Measurements from ENCODE around the gene NDUFS5.

Gene NDUFS5

DNA sequence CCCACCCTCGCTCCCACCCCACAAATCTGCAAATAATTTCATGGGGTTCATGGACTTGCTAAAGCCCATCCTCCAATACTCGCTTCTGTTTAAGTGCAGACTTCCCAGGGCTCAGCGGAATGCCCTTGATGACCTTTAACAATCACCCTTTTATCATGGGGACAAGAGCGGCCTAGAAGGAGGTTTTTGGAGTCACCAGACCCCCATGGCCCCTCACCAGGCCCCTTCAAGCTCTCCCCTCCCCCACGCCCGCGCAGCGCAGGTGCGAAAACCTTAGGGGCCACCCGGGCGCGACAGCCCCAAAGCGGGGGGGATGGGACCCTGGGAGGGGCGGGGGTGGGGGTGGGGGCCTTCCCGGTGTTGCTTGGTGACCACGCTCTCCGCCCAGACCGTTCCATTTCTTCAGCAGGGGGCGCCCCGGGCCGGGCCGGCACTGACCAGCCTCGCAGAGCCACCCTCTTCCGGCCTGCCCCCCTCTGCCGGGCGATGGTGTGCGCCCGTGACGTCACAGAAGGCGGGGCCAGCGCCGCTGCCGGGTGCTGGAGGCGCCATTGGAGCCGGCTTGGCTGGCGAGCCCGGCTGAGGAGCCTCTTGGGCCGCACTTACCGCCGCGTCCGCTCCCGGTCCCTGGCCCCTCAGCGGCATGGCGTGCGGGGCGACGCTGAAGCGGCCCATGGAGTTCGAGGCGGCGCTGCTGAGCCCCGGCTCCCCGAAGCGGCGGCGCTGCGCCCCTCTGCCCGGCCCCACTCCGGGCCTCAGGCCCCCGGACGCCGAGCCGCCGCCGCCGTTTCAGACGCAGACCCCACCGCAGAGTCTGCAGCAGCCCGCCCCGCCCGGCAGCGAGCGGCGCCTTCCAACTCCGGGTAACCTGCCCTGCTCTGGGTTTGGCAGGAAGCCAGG lies 35.2 kb upstream of the NDUFS5 start, which contains the start of gene AKIRIN1:
TSS of gene AKIRIN1 (plus strand) at position 539 of the 900 bp plus-strand sequence. CDS start at position 644, 105 bp downstream.
- TF ChIP-seq RARB (CRISPR knock-in tag; IDR thresholded peaks at IDR 0.05) (no peak), ZNF8 (CRISPR knock-in tag; IDR thresholded peaks at IDR 0.05) (no peak), ZFP3 (CRISPR knock-in tag; IDR thresholded peaks at IDR 0.05) (0 out of 2 replicates have a peak, but pooled peaks have one; percentile 39), GLIS3 (CRISPR knock-in tag; IDR thresholded peaks at IDR 0.05) (no peak), ZNF565 (CRISPR knock-in tag; conservative IDR thresholded peaks at IDR 0.05; ENCODE audit: low read depth) (no peak), OSR1 (CRISPR knock-in tag; IDR thresholded peaks at IDR 0.05) (no peak), ZNF70 (CRISPR knock-in tag; IDR thresholded peaks at IDR 0.05) (no peak), ZC3H10 (CRISPR knock-in tag; IDR thresholded peaks at IDR 0.05) (no peak), ESRRG (CRISPR knock-in tag; IDR thresholded peaks at IDR 0.05) (no peak), CSDC2 (CRISPR knock-in tag; IDR thresholded peaks at IDR 0.05) (0 out of 2 replicates have a peak, but pooled peaks have one; percentile 3), PPARA (CRISPR knock-in tag; IDR thresholded peaks at IDR 0.05; ENCODE audit: borderline replicate concordance) (no peak)
- TF ChIP-seq, protein P1, sequence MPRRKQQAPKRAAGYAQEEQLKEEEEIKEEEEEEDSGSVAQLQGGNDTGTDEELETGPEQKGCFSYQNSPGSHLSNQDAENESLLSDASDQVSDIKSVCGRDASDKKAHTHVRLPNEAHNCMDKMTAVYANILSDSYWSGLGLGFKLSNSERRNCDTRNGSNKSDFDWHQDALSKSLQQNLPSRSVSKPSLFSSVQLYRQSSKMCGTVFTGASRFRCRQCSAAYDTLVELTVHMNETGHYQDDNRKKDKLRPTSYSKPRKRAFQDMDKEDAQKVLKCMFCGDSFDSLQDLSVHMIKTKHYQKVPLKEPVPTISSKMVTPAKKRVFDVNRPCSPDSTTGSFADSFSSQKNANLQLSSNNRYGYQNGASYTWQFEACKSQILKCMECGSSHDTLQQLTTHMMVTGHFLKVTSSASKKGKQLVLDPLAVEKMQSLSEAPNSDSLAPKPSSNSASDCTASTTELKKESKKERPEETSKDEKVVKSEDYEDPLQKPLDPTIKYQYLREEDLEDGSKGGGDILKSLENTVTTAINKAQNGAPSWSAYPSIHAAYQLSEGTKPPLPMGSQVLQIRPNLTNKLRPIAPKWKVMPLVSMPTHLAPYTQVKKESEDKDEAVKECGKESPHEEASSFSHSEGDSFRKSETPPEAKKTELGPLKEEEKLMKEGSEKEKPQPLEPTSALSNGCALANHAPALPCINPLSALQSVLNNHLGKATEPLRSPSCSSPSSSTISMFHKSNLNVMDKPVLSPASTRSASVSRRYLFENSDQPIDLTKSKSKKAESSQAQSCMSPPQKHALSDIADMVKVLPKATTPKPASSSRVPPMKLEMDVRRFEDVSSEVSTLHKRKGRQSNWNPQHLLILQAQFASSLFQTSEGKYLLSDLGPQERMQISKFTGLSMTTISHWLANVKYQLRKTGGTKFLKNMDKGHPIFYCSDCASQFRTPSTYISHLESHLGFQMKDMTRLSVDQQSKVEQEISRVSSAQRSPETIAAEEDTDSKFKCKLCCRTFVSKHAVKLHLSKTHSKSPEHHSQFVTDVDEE (CRISPR knock-in tag; IDR thresholded peaks at IDR 0.05) = no peak
- ATAC-seq = peak; percentile 96

DNA sequence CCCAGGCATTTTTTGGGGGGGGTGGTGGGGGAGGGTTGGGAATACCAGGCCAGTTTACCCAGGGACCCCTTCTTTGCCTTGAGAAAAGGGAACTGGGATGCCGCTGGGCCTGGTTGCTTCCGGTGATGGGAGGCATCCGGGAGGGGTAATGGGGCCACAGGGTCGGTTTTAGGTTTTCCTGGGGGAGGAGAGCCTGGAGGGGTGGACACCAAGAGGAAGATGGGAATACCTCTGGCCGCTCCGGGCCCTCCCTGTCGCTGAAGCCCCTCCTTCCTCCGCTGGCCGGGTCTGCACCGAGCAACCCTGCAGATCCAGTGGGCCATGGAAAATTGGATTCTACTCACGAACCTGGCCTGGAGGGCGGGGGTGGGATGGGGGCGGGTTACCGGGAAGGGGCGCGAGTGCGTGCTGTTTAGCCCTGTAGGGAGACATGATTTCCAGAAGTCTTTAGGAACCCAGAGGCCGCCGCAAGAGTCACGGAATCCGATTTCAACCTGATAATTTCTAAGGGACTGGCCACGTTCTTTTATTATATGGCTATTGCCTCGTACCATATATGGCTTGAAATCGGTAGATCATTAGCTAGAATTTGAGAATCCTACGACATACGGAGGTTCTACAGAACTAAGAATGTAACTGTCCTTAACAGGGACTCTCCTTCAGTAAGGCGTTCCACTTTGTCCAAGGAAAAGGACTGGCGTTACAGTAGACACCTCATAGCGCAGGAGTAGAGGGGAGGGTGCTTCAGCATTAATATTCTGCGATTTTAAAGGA lies 34.3 kb upstream of the NDUFS5 start:
- TF ChIP-seq, protein P2, sequence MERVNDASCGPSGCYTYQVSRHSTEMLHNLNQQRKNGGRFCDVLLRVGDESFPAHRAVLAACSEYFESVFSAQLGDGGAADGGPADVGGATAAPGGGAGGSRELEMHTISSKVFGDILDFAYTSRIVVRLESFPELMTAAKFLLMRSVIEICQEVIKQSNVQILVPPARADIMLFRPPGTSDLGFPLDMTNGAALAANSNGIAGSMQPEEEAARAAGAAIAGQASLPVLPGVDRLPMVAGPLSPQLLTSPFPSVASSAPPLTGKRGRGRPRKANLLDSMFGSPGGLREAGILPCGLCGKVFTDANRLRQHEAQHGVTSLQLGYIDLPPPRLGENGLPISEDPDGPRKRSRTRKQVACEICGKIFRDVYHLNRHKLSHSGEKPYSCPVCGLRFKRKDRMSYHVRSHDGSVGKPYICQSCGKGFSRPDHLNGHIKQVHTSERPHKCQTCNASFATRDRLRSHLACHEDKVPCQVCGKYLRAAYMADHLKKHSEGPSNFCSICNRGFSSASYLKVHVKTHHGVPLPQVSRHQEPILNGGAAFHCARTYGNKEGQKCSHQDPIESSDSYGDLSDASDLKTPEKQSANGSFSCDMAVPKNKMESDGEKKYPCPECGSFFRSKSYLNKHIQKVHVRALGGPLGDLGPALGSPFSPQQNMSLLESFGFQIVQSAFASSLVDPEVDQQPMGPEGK (CRISPR knock-in tag; IDR thresholded peaks at IDR 0.05; ENCODE audit: borderline replicate concordance) = no peak
- TF ChIP-seq ESRRG (CRISPR knock-in tag; IDR thresholded peaks at IDR 0.05) (no peak), CSDC2 (CRISPR knock-in tag; IDR thresholded peaks at IDR 0.05) (no peak), CREB5 (CRISPR knock-in tag; IDR thresholded peaks at IDR 0.05; ENCODE audit: low read depth) (no peak), ARNTL (CRISPR knock-in tag; IDR thresholded peaks at IDR 0.05; ENCODE audit: borderline replicate concordance, low read depth) (no peak), SNAI2 (CRISPR knock-in tag; IDR thresholded peaks at IDR 0.05) (no peak), TOX (CRISPR knock-in tag; IDR thresholded peaks at IDR 0.05; ENCODE audit: borderline replicate concordance) (no peak), ZFP3 (CRISPR knock-in tag; IDR thresholded peaks at IDR 0.05) (no peak), ZNF565 (CRISPR knock-in tag; conservative IDR thresholded peaks at IDR 0.05; ENCODE audit: low read depth) (no peak), GLIS3 (CRISPR knock-in tag; IDR thresholded peaks at IDR 0.05) (no peak), TCF4 (CRISPR knock-in tag; IDR thresholded peaks at IDR 0.05; ENCODE audit: borderline replicate concordance) (no peak), BACH2 (CRISPR knock-in tag; IDR thresholded peaks at IDR 0.05; ENCODE audit: borderline replicate concordance) (no peak), PPARA (CRISPR knock-in tag; IDR thresholded peaks at IDR 0.05; ENCODE audit: borderline replicate concordance) (no peak), ZFP30 (CRISPR knock-in tag; IDR thresholded peaks at IDR 0.05) (no peak)
- TF ChIP-seq, protein P3, sequence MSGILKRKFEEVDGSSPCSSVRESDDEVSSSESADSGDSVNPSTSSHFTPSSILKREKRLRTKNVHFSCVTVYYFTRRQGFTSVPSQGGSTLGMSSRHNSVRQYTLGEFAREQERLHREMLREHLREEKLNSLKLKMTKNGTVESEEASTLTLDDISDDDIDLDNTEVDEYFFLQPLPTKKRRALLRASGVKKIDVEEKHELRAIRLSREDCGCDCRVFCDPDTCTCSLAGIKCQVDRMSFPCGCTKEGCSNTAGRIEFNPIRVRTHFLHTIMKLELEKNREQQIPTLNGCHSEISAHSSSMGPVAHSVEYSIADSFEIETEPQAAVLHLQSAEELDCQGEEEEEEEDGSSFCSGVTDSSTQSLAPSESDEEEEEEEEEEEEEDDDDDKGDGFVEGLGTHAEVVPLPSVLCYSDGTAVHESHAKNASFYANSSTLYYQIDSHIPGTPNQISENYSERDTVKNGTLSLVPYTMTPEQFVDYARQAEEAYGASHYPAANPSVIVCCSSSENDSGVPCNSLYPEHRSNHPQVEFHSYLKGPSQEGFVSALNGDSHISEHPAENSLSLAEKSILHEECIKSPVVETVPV (CRISPR knock-in tag; IDR thresholded peaks at IDR 0.05) = no peak
- TF ChIP-seq, protein P1 (CRISPR knock-in tag; IDR thresholded peaks at IDR 0.05) = no peak

More for the DNA sequence above, 34.3 kb upstream of the NDUFS5 start:
- peak; percentile 58 for ATAC-seq

All from SK-N-SH treated with all-trans-retinoic acid at 6 μM for 48 hours (cell line).